Uterus (tissue), 2 donors: ENCODE data around the gene DGCR2.

ENCODE experiments used
- CTCF ChIP-seq, 4 experiments: fragments of 200-600 bp in 2 of 4; fragments of 450-650 bp in 2 of 4; sonication (generic) in 2 of 4; IDR thresholded peaks; one replicate each; pipeline ENCODE4 v1.5.1; 2016 to 2019; ENCODE audit warnings: antibody characterized with exemption in 4 of 4, mild to moderate bottlenecking in 2 of 4, moderate library complexity in 1 of 4
- POLR2A ChIP-seq, 2 donors: fragments of 450-650 bp; IDR thresholded peaks; one replicate each; pipeline ENCODE4 v1.6.1; 2016; ENCODE audit warnings: antibody characterized with exemption in 2 of 2, mild to moderate bottlenecking in 1 of 2, moderate library complexity in 1 of 2

GRCh38 chr22:18994056-18994455 lies 128.2 kb downstream of the DGCR2 start:
- no peak for TF ChIP-seq CTCF (IDR thresholded peaks at IDR 0.05)
- no peak for TF ChIP-seq POLR2A (IDR thresholded peaks at IDR 0.05)
